GM19351 (cell line): ENCODE results near the gene NTN4.
"Not testable (repeated sequence)": the region's sequence is repeated elsewhere in the genome, so short reads cannot be mapped to it uniquely, and the experiment has no call there.

Experiments
- ATAC-seq: cut with Tn5 transposase; IDR thresholded peaks from one replicate; pipeline ENCODE4 v1.9.1; 2021; ENCODE audit warnings: mild to moderate bottlenecking, moderate library complexity; ENCODE audit not compliant: unreplicated experiment

Gene NTN4

DNA sequence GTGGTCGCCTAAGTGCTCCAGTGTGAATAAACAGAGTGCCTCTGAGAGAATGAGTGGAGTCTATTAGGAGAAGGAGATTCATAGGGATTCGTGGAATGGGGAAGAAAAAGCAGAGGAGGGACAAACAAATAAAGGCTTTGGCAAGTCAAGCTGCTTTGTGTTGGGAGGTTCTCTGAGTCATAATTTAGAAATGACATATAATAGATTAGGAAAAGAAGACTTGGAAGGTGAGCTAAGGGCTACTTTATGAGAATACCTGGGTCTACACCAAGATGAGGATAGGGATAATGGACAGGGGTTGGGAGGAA is 6.4 kb upstream of the NTN4 start:
- ATAC-seq, result no peak

DNA sequence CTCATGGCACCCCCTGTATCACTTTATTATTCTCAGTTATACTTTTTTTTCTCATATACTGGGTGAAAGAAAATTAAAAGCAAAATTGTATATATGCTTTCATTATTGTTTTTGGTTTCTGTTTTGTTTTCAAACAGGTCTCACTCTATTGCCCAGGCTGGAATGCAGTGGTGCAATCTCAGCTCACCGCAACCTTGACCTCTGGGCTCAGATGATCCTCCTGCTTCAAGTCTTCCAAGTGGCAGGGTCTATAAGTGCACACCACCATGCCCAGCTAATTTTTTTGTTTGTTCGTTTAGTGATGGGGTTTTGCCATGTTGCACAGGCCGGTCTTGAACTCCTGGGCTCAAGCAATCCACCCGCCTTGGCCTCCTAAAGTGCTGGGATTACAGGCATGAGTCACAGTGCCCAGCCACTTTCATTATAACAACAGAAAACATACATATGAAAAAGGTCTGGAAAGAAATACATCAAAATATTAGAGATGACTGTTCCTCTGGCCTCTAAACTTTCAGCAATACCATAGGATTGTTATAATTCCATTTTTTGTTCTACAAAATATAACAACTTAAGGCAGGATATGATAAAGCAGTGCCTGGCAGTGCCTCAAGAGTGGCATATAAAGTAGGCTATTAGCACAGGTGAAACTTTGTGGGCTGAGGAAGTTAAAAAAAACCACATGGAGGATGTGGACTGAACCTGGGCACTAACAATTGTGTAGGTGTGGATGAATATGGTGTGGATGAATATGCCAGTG is 5.8 kb upstream of the NTN4 start:
- ATAC-seq, result no peak

DNA sequence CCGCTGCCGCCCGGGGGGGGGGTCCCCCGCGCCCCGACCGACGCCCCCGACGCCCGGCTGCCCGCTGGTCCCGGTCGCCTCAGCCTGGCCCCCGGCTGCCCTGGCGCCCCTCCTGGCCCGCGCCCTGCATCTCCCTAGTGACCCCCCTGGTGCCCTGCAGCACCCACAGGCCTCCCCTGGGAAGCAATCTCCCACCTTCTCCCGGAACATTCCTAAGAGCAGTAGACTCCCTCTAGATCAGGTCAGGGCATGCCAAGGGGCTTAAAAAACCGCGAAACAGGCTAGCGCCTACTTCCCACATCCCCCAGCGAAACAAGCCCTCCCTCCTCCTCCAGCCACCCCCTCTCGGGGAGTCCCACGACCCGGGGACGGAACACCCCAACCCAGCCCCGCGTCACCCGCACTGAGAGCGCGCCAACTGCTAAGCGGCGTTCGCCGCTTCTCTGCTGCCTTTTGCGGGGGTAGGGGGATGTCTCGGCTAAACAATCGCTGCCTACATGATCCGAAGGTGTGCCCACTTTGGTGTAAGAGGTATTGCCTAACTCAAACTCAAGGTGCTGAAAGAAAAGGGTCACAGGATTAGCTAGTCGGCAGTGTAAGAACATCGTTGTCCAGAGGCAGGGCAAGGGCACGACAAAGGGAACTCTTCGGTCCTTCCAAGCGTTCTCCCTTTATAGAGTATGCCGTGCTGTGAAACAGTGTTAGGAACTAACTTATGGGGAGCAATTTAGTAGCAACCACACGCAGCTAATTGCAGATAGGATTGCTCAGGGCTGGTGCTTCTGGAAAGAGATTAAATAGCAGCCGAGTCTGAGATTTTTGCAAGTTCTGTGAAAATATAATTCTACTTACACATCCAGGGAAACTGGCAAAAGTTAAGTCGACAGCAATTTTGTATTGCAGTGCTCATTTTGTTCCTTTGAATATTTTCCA is 619 bp upstream of the NTN4 start:
- no peak for ATAC-seq

DNA sequence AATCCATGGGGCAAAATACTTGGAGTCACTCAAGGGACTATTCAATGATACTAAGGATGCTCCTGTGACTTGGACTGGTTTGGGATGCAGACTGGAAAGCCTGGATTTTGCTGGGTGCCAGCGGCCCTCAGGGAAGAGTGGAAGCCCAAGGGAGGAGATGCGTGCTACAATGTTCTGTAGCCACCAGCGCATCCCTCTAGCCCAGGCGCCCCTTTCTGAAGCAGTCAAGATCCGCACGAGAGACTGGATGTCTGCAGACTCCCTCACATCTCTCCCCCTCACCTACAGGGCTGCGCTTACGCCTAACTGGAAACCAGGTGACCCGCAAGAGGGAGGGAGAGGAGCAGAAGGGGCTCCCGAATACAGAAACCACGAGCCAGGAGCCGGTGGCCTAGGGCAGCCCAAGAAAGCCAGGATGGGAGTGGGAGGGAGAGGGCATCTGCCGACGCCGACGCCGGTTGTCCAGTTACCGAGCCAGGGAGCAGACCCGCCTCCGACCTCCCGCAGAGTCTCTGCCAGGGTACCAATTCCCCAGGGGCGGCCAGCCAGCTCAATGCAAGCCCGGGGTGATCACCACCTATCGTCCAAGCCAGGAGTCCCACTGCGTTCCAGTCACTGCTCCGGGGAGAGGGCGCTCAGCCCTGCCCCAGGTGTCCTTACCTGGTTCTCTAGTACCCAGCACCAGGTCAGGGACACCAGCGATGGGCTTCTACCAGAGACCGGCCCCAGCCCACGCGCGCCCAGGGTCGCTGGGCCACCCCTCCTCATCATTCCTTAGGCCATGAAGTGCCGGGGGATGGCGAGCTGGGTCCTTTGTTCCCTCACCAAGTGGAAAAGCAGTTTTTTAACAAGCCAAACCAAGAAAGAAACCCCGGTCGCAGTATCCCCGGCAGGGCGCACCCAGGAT is 1.2 kb downstream of the NTN4 start:
- no peak for ATAC-seq

DNA sequence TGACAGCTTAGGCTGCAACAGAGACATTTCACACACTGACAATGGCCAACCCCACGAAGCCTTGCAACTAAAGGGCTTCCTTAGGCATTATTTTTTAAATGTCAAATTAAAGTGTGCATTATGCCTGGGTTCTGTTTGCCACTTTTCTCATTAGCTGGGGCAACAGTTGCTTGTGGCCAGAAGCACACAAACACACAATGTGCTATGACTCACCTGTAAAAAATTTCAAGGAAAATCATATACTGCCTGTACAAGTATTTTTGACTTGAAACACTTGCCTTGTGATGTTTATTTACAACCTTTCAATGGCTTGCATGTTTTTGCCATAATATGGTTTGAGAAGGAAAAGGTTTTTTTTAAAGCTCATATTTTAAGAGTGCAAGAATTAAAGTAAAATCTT is 1.9 kb downstream of the NTN4 start:
- ATAC-seq, result no peak

DNA sequence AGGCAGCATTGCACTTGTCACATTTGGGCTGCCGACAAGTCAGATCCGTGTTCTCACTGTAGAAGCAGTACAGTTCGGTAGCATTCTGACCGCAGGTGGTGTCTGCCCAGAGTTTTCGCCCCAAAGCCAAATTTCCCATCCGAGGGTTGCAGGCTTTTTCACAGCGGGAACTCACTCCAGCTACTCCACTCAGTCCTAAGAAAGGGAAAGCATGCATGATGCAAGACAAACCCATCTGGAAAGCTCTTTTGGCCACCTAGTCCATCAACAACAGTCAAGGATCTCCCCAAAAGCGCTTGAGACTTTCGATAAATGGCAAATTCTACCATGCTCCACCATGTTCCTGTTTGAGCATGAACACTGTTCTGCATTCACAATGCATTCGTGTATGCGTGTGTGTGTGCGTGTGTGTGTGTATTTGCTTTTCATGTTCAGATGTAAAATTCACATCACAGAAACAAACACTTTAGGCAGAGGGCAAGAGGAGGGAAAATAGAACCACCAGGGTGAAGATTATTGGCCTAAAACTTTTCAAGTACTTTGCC is 3.2 kb downstream of the NTN4 start:
- ATAC-seq, result no peak

DNA sequence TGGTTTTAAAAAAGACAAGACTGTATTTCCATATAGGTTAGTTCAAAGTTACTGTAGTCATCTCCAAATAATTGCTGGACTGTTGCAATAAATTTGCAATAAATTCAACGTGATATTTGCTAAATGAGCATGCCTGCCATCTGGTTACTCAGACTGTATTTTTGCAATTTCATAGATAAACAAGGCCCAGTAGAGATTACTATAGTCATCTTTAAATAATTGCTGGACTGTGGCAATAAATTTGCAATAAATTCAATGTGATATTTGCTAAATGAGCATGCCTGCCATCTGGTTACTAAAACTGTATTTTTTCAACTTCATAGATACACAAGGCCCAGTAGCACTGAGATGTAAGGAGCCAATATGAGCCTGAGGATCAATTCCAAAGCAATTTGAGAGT is 5.6 kb downstream of the NTN4 start:
- no peak for ATAC-seq

DNA sequence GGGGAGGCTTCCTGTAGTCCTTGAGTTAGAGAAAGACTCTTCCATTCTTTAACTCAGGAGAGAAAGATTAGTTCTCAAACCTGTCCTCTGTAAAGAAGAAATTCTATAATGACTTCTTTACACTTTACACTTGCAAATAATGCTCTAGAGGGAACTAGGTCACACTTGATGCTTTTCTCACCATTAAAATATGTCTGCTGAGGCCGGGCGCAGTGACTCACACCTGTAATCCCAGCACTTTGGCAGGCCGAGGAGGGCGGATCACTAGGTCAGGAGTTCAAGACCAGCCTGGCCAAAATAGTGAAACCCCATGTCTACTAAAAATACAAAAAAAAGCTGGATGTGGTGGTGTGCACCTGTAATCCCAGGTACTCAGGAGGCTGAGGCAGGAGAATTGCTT is 6.3 kb downstream of the NTN4 start:
- no peak for ATAC-seq

DNA sequence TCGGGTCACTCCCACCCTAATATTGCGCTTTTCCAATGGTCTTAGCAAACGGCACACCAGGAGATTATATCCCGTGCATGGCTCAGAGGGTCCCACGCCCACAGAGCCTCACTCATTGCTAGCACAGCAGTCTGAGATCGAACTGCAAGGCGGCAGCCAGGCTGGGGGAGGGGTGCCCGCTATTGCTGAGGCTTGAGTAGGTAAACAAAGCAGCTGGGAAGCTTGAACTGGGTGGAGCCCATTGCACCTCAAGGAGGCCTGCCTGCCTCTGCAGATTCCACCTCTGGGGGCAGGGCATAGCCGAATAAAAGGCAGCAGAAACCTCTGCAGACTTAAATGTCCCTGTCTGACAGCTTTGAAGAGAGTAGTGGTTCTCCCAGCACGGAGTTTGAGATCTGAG is 15.1 kb downstream of the NTN4 start:
- ATAC-seq, result not testable (repeated sequence)

DNA sequence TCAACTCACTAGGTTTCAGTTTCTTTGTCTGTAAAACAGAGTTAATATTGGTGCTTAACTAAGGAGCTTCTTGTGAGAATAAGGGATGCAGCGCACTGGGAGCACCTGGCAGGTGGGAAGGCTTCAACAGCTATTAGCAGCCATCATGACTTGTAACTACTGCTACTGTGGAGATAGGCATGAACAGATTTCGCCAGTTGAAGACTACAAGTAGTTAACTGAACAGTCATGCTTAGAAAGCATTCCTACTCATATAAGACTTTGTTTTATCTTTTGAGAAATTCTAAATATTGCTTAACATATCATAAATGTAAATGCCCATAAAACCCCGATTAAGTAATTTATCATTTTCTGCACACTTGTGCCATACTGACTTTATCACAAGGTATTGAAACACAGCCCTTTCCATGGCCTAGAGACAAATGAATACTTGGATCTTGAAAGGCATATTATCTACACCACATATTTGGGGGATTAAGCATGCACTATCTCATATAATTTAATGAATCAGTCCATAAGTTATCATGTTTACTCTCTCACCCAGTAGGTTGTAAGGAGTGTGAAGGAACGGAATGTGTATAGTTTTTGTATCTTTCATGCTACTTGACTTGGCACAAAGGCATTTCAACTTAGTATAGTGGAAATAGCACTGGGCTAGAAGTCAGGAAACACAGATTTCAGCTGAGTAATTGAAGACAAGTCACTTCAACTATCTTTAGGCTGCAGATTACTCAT is 16.1 kb downstream of the NTN4 start:
- no peak for ATAC-seq

DNA sequence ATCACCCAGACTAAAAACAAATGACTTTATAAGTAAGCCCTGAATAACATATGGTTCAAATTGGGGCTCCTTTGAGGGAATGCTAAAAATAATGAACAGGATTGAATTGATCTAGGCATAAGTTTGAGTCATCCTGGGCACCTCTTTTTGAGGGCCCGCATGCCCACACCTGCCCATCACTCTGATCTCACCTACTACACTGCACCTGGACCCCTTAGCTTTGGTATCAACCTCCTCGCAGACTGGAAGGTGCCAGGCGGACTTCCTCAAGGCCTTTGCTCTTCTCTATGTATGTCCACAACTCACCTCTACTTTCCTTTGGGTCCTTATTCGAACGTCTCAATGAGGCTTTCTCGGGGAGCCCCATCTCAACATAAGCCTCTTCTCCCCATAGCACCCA is 17.2 kb downstream of the NTN4 start:
- no peak for ATAC-seq

DNA sequence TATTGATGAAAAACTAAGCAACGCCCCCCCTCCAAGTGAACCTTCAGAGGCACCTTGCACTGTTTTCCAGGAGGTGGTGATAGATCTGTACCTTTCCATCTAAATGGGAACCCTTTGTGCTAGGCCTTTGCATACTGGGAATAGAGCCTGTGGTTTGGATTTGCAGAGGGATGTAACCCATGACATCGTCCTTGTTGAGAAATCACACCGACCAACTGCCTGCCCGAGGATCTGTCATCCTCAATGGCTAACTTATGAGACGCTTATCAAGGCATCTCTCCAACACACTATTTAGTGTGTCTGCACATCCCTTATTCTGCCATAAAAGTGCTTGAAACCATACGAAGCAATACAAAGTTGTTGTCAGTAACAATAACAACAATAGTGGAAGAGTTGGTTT is 22.9 kb downstream of the NTN4 start:
- ATAC-seq, result no peak

DNA sequence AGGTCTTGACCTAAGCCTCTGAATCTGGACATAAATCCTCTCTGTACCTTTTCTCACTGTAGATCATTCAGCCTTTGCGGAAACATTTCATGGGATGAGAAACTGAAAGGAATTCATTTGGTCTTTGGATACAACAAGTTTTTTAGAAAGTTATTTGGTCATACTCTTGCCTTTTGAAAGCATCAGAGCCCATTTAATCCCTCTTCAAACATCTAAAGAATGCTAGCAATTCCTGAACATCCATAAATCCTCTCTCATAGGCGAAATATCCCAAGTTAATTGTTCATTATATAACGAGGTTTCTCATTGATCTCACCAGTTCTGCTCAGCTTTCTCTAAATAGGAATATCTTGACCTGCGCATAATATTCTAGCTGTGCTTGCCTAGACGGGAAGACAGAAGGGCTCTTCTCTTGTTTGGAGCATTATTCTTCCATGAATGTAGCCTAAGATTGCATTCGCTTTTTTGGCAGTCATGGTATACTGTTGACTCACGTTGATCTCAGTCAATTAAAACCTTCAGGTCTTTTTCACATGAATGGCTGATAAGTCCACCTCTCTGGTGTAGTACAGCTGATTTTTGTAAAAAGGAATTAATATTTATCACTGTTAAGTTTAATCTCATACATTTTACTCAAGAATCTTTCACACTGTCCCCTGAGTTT is 24.1 kb downstream of the NTN4 start:
- ATAC-seq, result no peak

DNA sequence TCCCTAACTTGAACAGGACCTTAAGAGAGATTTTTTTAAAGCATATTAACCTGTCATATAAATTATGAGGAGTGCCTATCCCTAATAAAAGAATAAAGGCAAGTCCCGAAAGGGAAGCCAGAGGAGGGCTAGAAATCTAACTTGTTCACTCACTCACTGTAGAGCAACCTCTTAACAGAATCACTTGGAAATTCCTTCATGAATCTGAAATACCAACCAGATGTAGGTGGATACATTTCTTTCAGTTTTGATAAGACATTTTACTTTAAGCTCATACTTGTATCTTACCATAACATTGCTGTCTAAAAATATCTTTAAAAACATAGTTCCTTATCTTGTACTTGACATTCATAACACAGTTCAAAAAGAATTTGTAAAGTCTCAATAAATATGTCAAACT is 25.7 kb downstream of the NTN4 start:
- no peak for ATAC-seq

DNA sequence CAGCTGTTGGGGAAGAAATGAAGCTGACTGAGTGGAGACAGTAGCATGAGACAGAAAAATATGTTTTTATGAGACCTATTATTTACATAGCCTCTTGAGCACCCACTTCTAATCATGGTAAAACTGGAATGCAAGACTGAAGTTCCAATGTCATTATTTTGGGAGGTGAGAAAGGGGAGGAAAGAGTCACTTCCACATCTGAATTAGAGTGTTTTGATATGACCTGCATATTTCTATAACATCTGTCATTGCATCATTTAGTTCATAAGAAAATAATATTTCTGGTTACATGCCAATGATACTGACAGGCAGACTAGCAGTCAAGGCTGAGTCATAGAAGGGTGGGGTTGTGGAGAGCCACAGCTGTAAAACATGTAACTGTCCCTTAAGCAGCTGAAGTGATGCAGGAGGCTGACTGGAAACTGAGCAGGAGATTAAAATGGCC is 26.7 kb downstream of the NTN4 start:
- ATAC-seq, result no peak

DNA sequence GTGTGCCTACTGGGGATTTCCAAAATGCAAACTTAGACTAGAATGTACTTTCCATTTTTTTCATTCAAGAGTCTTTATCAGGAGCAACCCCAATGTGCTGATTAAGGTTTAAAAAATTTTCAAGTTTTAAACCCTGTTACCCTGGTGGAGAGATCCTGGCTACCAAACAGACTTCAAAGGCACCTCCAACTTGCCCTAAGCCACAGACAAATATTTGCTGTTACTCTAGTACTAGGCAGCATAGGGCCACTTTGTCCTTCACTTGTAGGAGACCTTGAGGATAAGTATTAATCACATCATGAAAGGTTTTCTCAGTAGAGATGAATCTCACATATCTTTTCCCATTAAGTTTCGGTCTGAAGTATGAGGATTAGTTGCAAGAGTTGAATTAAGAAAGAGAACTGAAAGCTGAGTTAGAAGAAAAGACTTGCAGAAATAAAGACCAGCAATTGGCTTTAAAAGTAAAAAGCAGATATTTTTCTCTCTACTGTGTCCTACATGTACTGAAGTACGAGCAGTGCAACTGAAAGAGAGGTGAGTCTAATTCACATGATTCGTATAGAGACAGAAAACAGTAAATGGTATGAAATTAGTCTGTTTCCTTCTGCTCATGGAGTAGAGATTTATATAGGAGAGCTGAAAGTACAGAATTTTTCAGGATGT is 28.3 kb downstream of the NTN4 start:
- ATAC-seq, result no peak

DNA sequence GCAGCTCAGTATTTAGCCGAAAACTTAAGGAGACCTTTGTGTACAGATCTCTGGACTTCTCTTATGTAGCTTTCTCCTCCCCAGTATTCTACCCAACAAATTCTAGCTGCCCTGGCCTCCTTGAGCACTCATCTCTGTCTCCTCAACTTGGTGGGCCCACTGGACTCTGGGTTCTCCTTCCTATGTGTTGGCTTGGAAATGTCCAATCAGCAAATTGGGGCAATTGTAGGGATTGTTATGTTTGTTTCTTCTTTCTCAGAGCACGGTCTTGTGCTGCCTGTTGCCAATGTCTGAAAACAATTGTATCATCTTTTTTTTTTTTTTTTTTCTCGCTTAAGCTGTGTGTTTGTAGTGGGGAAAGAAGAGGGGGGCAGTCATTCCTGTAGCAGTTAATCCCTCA is 30.2 kb downstream of the NTN4 start:
- ATAC-seq, result no peak

DNA sequence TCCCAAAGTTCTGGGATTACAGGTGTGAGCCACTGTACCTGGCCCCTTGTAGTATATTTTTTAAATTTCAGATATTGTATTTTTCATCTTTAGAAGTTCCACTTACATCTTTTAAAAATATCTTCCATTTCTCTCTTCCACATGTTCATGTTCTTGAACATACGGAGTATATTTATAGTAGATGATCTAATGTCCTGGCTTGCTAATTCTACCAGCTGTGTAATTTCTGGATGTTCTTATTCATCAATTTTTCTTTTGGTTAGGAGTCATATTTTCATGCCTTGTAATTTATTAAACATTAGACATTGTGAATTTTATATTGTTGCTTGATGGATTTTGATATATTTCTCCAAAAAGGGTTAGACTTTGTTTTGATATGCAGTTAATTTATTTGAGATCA is 30.8 kb downstream of the NTN4 start:
- no peak for ATAC-seq

DNA sequence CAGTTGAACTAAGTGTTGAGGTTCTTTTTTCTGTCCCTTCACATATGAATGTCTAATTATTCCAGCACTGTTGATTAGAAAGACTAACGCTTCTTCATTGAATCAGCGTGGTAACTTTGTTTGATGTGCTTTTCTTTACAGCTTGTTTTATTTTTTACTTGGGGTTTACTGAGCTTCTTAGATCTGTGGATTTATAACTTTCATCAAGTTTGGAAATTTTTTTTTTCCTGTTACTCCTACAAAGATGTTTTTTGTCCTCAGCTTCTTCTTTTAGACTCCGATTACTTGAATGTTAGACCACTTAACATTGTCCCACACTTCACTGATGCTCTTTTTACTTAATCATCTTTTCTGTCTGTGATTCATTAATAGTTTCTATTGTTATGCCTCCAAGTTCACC is 31.5 kb downstream of the NTN4 start:
- ATAC-seq, result no peak
